SKM-1 treated with dmso at 0.1 percent for 144 hours (cell line): ENCODE data around the gene LMX1B.

ENCODE experiments used
- DNase-seq: peaks from one replicate; lab custom pipeline; 2025; ENCODE audit not compliant: unreplicated experiment; lab: John Stamatoyannopoulos, UW

The LMX1B gene

DNA sequence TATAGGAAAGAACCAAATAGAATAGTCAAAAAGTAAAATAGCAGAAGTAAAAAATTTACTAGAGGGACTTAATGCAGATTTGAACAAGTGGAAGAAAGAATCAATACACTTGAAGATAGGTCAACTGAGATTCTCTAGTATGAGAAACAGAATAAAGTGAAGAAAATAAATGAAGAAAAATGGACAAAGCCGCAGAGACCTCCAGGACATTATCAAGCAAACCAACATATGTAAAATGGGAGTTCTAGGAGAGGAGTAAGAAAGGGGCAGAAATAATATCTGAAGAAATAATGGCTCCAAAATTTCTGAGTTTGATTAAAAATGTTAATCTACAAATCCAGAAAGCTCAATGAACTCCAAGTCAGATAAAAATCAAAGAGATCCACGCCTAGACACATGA, 121.1 kb downstream of the LMX1B start:
- DNase-seq, result no peak

DNA sequence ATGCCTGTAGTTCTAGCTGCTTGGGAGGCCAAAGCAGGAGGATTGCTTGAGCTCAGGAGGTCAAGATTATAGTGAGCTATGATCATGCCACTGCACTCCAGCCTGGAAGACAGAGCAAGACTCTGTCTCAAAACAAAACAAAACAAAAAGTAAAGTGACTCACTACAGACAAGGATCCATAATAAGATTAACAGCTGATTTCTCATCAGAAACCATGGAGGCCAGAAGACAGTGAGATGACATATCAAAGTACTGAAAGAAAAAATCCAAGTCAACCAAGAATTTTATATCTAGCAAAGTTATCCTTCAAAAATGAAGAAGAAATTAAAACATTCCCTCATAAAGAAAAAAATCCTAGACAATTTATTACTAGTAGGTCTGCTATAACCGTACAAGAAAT, 121.8 kb downstream of the LMX1B start:
- no peak for DNase-seq

DNA sequence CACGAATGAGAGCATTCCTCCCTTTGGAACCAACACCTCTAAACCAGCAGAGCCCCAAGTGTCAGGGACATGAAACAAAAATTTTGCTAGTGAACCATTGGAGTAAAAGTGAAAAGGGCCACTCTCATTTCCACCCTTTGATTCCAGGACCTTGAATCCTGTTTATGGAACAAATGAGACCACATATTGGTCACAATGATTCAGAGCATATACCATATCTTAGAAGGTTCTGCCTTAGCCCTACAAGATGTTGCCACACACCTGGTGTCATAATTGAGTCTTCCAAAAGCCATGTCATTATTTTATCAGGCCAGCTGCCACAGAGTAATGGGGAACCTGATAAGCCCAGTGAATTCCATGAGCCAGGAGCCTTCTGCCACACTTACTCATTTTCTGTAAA, 124.8 kb downstream of the LMX1B start:
- DNase-seq, result no peak

DNA sequence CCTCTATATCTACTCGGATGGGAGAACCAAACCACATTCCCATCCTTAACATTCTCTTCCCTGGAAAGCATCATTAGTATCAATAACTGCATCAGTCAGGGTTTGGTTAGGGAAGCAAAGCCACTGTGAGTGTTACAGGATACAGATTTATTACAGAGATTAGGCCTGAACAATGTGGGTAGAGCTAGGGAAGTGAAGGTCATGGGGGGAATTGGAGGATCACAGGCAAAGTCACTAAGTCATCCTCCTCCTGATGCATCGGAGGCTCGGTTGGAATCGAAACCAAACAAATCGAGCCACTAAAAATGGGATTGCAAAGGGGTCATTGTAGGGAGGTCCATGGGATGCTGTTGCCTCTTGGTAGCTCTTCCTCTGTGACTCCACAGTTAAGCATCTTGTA, 129.3 kb downstream of the LMX1B start:
- no peak for DNase-seq

DNA sequence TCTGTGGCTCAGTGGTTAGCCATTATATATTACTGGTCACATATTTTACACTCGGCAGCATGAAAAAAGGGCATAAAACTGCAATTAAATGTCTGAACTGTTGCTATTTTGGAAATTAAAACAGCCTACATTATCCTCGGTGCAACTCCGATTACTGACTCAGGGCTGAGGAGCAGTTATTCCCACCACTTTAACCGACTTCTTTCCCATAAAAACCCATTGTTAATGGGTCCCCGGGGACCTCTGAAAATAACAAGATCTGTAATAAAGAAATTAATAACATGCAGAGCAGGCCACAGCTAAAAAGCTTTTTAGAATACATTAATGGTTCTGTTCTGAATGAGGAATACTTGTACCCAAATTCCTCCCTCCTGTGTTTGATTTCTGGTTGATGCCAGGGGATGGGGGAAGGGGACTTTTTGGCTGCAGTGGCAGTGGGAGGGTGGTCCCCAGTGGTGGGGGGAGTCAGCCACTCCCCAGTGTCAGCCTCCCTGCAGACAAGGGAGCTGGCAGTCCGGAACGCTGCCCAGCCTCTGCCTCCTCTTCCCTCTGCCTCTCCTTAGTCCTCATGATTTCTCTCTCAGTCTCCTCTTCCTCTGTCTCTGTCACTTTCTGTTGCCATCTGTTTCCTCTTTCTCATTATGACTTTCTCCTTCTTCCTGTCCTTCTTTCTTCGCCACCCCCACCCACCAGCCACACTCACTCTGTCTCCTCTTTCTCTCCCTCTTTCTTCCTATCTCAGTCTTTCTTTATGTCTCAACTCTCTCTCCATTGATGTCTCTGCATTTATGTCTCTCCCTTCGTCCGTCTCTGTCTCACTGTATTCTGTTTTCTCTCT, 132.1 kb downstream of the LMX1B start:
- no peak for DNase-seq
